HG03103 (cell line): Measurements from ENCODE around the gene NOB1.
"Not testable (repeated sequence)": the region's sequence is repeated elsewhere in the genome, so short reads cannot be mapped to it uniquely, and the experiment has no call there.

Experiments
- ATAC-seq: cut with Tn5 transposase; IDR thresholded peaks from one replicate; pipeline ENCODE4 v1.9.1; 2021; ENCODE audit warnings: low read depth; ENCODE audit not compliant: unreplicated experiment

NOB1 gene

GRCh38 chr16:69754469-69755310 lies at the start of gene NOB1:
TSS of gene NOB1 (minus strand) at chr16:69754926. CDS start at chr16:69754910, 16 bp downstream.
- ATAC-seq: peak; percentile 91

- no peak for ATAC-seq
These were observed 49.6 kb upstream of the NOB1 start for GRCh38 chr16:69804297-69804696.

- ATAC-seq: no peak
These were observed 44.9 kb upstream of the NOB1 start for GRCh38 chr16:69799611-69800031.

- no peak for ATAC-seq
These were observed 43.7 kb upstream of the NOB1 start for GRCh38 chr16:69798466-69798865.

GRCh38 chr16:69796285-69797118 lies 41.8 kb upstream of the NOB1 start:
- no peak for ATAC-seq

GRCh38 chr16:69794486-69794885 lies 39.8 kb upstream of the NOB1 start:
- no peak for ATAC-seq

- ATAC-seq: no peak
These were observed 38.8 kb upstream of the NOB1 start for GRCh38 chr16:69793526-69793925.

- not testable (repeated sequence) for ATAC-seq
These were observed 36.7 kb upstream of the NOB1 start for GRCh38 chr16:69791391-69791847.

- no peak for ATAC-seq
These were observed 33.2 kb upstream of the NOB1 start for GRCh38 chr16:69787883-69788282.

GRCh38 chr16:69784586-69784985 lies 29.9 kb upstream of the NOB1 start:
- ATAC-seq: no peak

- no peak for ATAC-seq
These were observed 26.4 kb upstream of the NOB1 start for GRCh38 chr16:69781118-69781517.

GRCh38 chr16:69779724-69780123 lies 25.0 kb upstream of the NOB1 start:
- ATAC-seq: no peak

GRCh38 chr16:69775563-69775962 lies 20.8 kb upstream of the NOB1 start:
- ATAC-seq: no peak

- no peak for ATAC-seq
These were observed 18.7 kb upstream of the NOB1 start for GRCh38 chr16:69773260-69773947.

GRCh38 chr16:69771651-69771967 lies 16.9 kb upstream of the NOB1 start:
- no peak for ATAC-seq

- no peak for ATAC-seq
These were observed 14.7 kb upstream of the NOB1 start for GRCh38 chr16:69769404-69769803.

GRCh38 chr16:69768666-69769065 lies 13.9 kb upstream of the NOB1 start:
- ATAC-seq: no peak

- no peak for ATAC-seq
These were observed 12.9 kb upstream of the NOB1 start for GRCh38 chr16:69767459-69768229.

GRCh38 chr16:69763599-69763942 lies 8.8 kb upstream of the NOB1 start:
- no peak for ATAC-seq

GRCh38 chr16:69762814-69763598 lies 8.3 kb upstream of the NOB1 start:
- ATAC-seq: no peak
